ENCODE measurements around the gene CASK. TPM values are rescaled to one million over a fixed set of nuclear protein-coding genes. Genes with fewer than 3 reads are reported as not detected.

Gene CASK
- total RNA-seq, 2 donors from 2014 or later = 22.3 to 27.4 TPM

DNA sequence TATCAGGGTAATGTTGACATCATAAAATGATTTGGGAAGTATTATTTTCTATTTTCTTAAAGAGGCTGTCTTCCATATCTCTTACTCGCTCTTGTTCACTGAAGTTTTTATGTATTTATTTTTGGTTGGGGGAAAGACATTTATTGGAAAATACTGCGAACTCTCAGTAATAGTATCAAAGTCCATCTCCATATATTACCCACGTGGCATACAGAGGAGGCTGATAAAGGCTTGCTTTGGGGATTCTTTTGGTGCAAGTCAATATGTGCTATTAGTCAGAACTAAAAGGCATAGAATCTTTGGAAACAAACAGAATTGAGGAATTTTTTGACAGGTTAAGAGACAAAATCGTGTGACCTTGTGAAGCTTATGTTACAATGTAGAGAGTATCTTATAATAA is 374.9 kb downstream of the CASK start:
- no peak for TF ChIP-seq POLR2A (IDR thresholded peaks at IDR 0.05)
- TF ChIP-seq, protein P1, sequence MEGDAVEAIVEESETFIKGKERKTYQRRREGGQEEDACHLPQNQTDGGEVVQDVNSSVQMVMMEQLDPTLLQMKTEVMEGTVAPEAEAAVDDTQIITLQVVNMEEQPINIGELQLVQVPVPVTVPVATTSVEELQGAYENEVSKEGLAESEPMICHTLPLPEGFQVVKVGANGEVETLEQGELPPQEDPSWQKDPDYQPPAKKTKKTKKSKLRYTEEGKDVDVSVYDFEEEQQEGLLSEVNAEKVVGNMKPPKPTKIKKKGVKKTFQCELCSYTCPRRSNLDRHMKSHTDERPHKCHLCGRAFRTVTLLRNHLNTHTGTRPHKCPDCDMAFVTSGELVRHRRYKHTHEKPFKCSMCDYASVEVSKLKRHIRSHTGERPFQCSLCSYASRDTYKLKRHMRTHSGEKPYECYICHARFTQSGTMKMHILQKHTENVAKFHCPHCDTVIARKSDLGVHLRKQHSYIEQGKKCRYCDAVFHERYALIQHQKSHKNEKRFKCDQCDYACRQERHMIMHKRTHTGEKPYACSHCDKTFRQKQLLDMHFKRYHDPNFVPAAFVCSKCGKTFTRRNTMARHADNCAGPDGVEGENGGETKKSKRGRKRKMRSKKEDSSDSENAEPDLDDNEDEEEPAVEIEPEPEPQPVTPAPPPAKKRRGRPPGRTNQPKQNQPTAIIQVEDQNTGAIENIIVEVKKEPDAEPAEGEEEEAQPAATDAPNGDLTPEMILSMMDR (IDR thresholded peaks at IDR 0.05) = no peak
- Histone ChIP-seq H3K36me3 (replicated peaks in 1 of 2; ENCODE audit: insufficient read depth in 1 of 2, low read depth in 2 of 2) (no peaks in the 10 kb centered on the region), H3K27me3 (no peaks in the 10 kb centered on the region), H3K9me3 (no peaks in the 10 kb centered on the region), H3K4me1 (no peaks in the 10 kb centered on the region), H3K4me3 (no peak overlapping the region), H3K27ac (no peak overlapping the region)
- DNase-seq = no peak
- no peak for ATAC-seq
- intact Hi-C loops (cut with DNase I) = no loop called here
- 85 to 87% methylated on average over 4 of the region's 4 CpGs for WGBS, 2 donors

DNA sequence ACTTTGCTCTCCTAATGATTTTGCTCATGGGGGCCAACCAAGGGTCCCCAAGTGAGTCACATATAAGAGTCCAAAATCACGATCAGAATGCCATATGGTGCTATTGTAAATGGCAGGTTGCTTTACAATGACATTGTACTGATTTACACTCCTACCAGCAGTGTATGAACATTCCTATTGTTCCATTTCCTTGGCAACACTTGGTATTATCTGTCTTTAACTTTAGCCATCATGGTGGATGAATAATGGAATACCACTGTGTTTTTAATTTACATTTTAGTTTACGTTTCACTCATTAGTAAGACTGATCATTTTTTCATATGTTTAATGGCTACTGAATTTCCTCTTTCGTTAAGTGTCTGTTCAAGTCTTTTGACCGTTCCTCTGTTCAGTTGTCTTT is 379.7 kb downstream of the CASK start:
- no peaks in the 10 kb centered on the region for H3K36me3 ChIP-seq (replicated peaks in 1 of 2; ENCODE audit: insufficient read depth in 1 of 2, low read depth in 2 of 2)
- no peak overlapping the region for H3K4me3 ChIP-seq
- ATAC-seq (no peak), DNase-seq (no peak)
- intact Hi-C loops (cut with DNase I) = no loop called here
- TF ChIP-seq, protein P1 (IDR thresholded peaks at IDR 0.05) = no peak
- TF ChIP-seq POLR2A (IDR thresholded peaks at IDR 0.05) = no peak
- 94 to 97% methylated on average over 4 of the region's 4 CpGs for WGBS, 2 donors
- H3K9me3 ChIP-seq = no peaks in the 10 kb centered on the region
- no peaks in the 10 kb centered on the region for H3K27me3 ChIP-seq
- H3K27ac ChIP-seq = no peak overlapping the region
- H3K4me1 ChIP-seq = no peaks in the 10 kb centered on the region

DNA sequence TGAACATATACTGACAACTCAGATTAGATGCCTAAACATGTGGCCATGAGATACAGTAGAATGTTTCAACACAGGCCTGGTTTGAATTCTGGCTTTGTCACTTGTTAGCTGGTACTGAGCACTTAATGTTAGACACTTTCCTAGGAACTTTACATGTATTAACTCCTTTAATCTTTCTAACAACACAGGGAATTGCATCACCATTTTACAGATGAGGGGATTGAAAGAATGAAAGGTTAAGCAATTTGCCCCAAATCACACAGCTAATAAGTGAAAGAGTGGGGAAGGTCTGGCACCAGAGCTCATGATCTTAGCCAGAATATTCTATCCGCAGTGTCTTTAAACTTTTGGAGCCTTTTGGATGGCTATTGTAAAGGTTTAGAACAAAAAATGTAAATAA is 380.3 kb downstream of the CASK start:
- TF ChIP-seq POLR2A (IDR thresholded peaks at IDR 0.05) = no peak
- TF ChIP-seq, protein P1 (IDR thresholded peaks at IDR 0.05) = no peak
- no peak for ATAC-seq
- Histone ChIP-seq H3K36me3 (replicated peaks in 1 of 2; ENCODE audit: insufficient read depth in 1 of 2, low read depth in 2 of 2) (no peaks in the 10 kb centered on the region), H3K4me3 (no peak overlapping the region), H3K9me3 (no peaks in the 10 kb centered on the region), H3K27me3 (no peaks in the 10 kb centered on the region), H3K4me1 (no peaks in the 10 kb centered on the region), H3K27ac (no peak overlapping the region)
- DNase-seq = no peak
- 100% methylated on average over 1 of the region's 1 CpG for WGBS, 2 donors
- intact Hi-C loops (cut with DNase I) = no loop called here

DNA sequence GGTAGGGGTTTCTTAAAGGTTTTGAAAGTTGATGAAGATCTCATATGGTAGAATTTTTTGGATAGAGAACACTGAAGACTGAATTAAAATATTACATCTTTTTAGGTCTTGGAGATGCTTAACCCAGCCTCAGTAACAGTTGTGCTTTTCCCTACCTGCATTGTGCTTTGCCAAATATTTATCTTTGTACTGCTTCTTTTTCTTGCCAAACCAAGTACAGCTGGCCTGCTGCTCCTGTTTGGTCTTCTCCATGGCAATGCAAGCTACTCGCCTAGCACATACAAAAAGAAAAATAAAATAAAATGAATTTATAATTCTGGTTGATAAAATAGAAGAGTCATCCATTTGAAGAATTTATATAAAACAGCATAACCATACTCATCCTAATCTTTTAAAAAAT is 380.8 kb downstream of the CASK start:
- intact Hi-C loops (cut with DNase I) = no loop called here
- no peaks in the 10 kb centered on the region for H3K27me3 ChIP-seq
- DNase-seq = no peak
- H3K9me3 ChIP-seq = no peaks in the 10 kb centered on the region
- H3K4me3 ChIP-seq = no peak overlapping the region
- no peak for ATAC-seq
- H3K4me1 ChIP-seq = no peaks in the 10 kb centered on the region
- 77 to 79% methylated on average over 1 of the region's 1 CpG for WGBS, 2 donors
- TF ChIP-seq, protein P1 (IDR thresholded peaks at IDR 0.05) = no peak
- no peak for TF ChIP-seq POLR2A (IDR thresholded peaks at IDR 0.05)
- H3K27ac ChIP-seq = no peak overlapping the region
- H3K36me3 ChIP-seq (replicated peaks in 1 of 2; ENCODE audit: insufficient read depth in 1 of 2, low read depth in 2 of 2) = no peaks in the 10 kb centered on the region

DNA sequence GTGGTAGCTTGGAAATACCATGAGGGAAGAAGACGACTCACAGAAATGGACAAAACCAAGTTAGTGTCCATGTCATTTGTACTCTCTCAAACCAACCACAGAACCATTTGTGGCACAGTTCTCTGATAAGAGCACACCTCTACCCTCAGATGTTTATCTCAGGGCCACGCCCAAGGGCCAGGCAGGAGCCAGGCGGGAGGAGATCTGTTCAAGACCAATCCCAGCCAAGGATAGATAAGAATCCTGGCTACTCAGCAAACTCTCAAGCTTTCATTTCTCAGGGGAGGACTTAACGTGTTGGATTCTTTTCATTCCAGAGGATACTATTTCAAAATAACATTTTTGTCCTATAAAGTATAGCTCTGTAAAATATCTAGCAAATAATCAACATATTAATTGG is 381.2 kb downstream of the CASK start:
- no peak overlapping the region for H3K4me3 ChIP-seq
- H3K27ac ChIP-seq = no peak overlapping the region
- ATAC-seq (no peak), DNase-seq (no peak)
- H3K27me3 ChIP-seq = no peaks in the 10 kb centered on the region
- intact Hi-C loops (cut with DNase I) = no loop called here
- no peaks in the 10 kb centered on the region for H3K4me1 ChIP-seq
- 91 to 96% methylated on average over 2 to 4 of the region's 4 CpGs for WGBS, 2 donors
- no peaks in the 10 kb centered on the region for H3K9me3 ChIP-seq
- no peak for TF ChIP-seq POLR2A (IDR thresholded peaks at IDR 0.05)
- TF ChIP-seq, protein P1 (IDR thresholded peaks at IDR 0.05) = no peak
- H3K36me3 ChIP-seq (replicated peaks in 1 of 2; ENCODE audit: insufficient read depth in 1 of 2, low read depth in 2 of 2) = no peaks in the 10 kb centered on the region
